ENCODE results near the gene PEAK3.

The PEAK3 gene

GRCh38 chr19:2249010-2249866 is 32.7 kb downstream of the PEAK3 start, which contains the start of gene AMH:
Gene AMH (plus strand): TSS chr19:2249323. CDS start chr19:2249333, 10 bp downstream.
- DNase-seq: no peak

- DNase-seq: no peak
These were observed 33.6 kb downstream of the PEAK3 start for GRCh38 chr19:2248136-2249009.

GRCh38 chr19:2247433-2248101 is 34.4 kb downstream of the PEAK3 start:
- DNase-seq: no peak

- peak; percentile 62 for DNase-seq
These were observed 35.1 kb downstream of the PEAK3 start for GRCh38 chr19:2246801-2247361.

- DNase-seq: no peak
These were observed 35.9 kb downstream of the PEAK3 start for GRCh38 chr19:2246014-2246620.

- DNase-seq: no peak
These were observed 36.7 kb downstream of the PEAK3 start for GRCh38 chr19:2245273-2245672.

GRCh38 chr19:2244486-2244885 is 37.5 kb downstream of the PEAK3 start:
- DNase-seq: no peak

- DNase-seq: no peak
These were observed 37.9 kb downstream of the PEAK3 start for GRCh38 chr19:2244125-2244411.

GRCh38 chr19:2243274-2244124 is 38.5 kb downstream of the PEAK3 start:
- DNase-seq: no peak

GRCh38 chr19:2242816-2243215 is 39.2 kb downstream of the PEAK3 start:
- no peak for DNase-seq

GRCh38 chr19:2242092-2242537 is 39.9 kb downstream of the PEAK3 start:
- DNase-seq: no peak

GRCh38 chr19:2240881-2241760 is 40.9 kb downstream of the PEAK3 start:
- no peak for DNase-seq

- no peak for DNase-seq
These were observed 41.9 kb downstream of the PEAK3 start for GRCh38 chr19:2239771-2240770.

- no peak for DNase-seq
These were observed 42.8 kb downstream of the PEAK3 start for GRCh38 chr19:2239173-2239572.

GRCh38 chr19:2237869-2238153 is 44.2 kb downstream of the PEAK3 start:
- no peak for DNase-seq

GRCh38 chr19:2237051-2237868 is 44.7 kb downstream of the PEAK3 start:
- DNase-seq: no peak

GRCh38 chr19:2236314-2237050 is 45.5 kb downstream of the PEAK3 start, which contains the start of the genes PLEKHJ1 and SF3A2:
Gene PLEKHJ1 (minus strand): TSS chr19:2236329. CDS start chr19:2236248, 81 bp downstream.
Gene SF3A2 (plus strand): TSS chr19:2236824. CDS start chr19:2243419, 6,595 bp downstream.
- DNase-seq: peak; percentile 95

- no peak for DNase-seq
These were observed 46.0 kb downstream of the PEAK3 start for GRCh38 chr19:2236064-2236313.
